Hepatocyte (in vitro differentiated cells): Measurements from ENCODE around the gene TRIM52. TPM values are rescaled to one million over a fixed set of nuclear protein-coding genes. Genes with fewer than 3 reads are reported as not detected.

Experiments
- DNase-seq: peaks from one replicate; pipeline ENCODE4 v3.0.0-alpha.2; 2016; ENCODE audit warnings: low spot score
- H2AFZ ChIP-seq: fragments of 200-600 bp; sonication (generic); 2 replicates; pipeline ENCODE4 v1.6.0; 2016; ENCODE audit warnings: antibody characterized with exemption, mild to moderate bottlenecking
- H3K27ac ChIP-seq: fragments of 200-600 bp; sonication (generic); 2 replicates; pipeline ENCODE4 v1.5.1; 2016; ENCODE audit warnings: mild to moderate bottlenecking
- H3K27me3 ChIP-seq: fragments of 200-600 bp; sonication (generic); 2 replicates; pipeline ENCODE4 v1.6.1; 2016
- H3K36me3 ChIP-seq: fragments of 200-600 bp; sonication (generic); replicated peaks from 2 replicates; pipeline ENCODE4 v1.5.1; 2016; ENCODE audit warnings: low read depth; ENCODE audit not compliant: insufficient read depth
- H3K4me1 ChIP-seq: fragments of 200-600 bp; sonication (generic); 2 replicates; pipeline ENCODE4 v1.5.1; 2016; ENCODE audit warnings: mild to moderate bottlenecking, moderate library complexity; ENCODE audit not compliant: insufficient read depth
- H3K4me2 ChIP-seq: fragments of 200-600 bp; sonication (generic); 2 replicates; pipeline ENCODE4 v1.6.0; 2016
- H3K4me3 ChIP-seq: fragments of 200-600 bp; sonication (generic); 2 replicates; pipeline ENCODE4 v1.5.1; 2016; ENCODE audit warnings: mild to moderate bottlenecking
- H3K79me2 ChIP-seq: fragments of 200-600 bp; sonication (generic); 2 replicates; pipeline ENCODE4 v1.6.0; 2017; ENCODE audit warnings: mild to moderate bottlenecking
- H3K9me2 ChIP-seq: fragments of 200-600 bp; sonication (generic); replicated peaks from 2 replicates; pipeline ENCODE4 v1.6.0; 2017; ENCODE audit warnings: mild to moderate bottlenecking; ENCODE audit not compliant: insufficient read depth
- H3K9me3 ChIP-seq: fragments of 200-600 bp; sonication (generic); 2 replicates; pipeline ENCODE4 v1.5.1; 2016; ENCODE audit warnings: low read depth, mild to moderate bottlenecking
- H4K20me1 ChIP-seq: fragments of 200-600 bp; sonication (generic); 2 replicates; pipeline ENCODE4 v1.6.0; 2016; ENCODE audit warnings: mild to moderate bottlenecking; ENCODE audit not compliant: insufficient read depth, poor library complexity, severe bottlenecking
- EZH2 ChIP-seq: fragments of 200-600 bp; sonication (generic); IDR thresholded peaks from 2 replicates; pipeline ENCODE4 v1.6.1; 2016; ENCODE audit warnings: antibody characterized with exemption, mild to moderate bottlenecking, borderline replicate concordance
- EZH2phosphoT487 ChIP-seq: fragments of 200-600 bp; sonication (generic); IDR thresholded peaks from one replicate; pipeline ENCODE4 v1.6.1; 2018; ENCODE audit warnings: antibody characterized with exemption, mild to moderate bottlenecking, low read depth, moderate library complexity; ENCODE audit not compliant: unreplicated experiment, severe bottlenecking
- WGBS: methylation state at CpG from one replicate; pipeline ENCODE4 v1.1.6; 2016; ENCODE audit warnings: low lambda C conversion rate; ENCODE audit errors: missing lambda C conversion rate; 5-methylcytosine and 5-hydroxymethylcytosine counted together
- polyA plus RNA-seq: library from polyadenylated mRNA; unstranded; fragments of >200 nt; fragmentation: Nextera tagmentation; extraction: Ambion mirVana; gene quantifications from 2 replicates; pipeline ENCODE4 v1.2.1, GENCODE V29; 2016
- total RNA-seq: library from RNA; depleted of rRNA; stranded (reverse); fragments of >200 nt; gene quantifications from 2 replicates; pipeline ENCODE4 v1.2.3, GENCODE V29; 2014
- TF ChIP-seq, protein P1 (sequence below): fragments of 200-600 bp; sonication (generic); IDR thresholded peaks from 2 replicates; pipeline ENCODE4 v1.5.1; 2016; ENCODE audit warnings: antibody characterized with exemption, mild to moderate bottlenecking; ENCODE audit not compliant: poor library complexity

TRIM52 gene
- total and polyA plus RNA-seq, 2 experiments from 2014 or later: 9.9 to 13.2 TPM

DNA sequence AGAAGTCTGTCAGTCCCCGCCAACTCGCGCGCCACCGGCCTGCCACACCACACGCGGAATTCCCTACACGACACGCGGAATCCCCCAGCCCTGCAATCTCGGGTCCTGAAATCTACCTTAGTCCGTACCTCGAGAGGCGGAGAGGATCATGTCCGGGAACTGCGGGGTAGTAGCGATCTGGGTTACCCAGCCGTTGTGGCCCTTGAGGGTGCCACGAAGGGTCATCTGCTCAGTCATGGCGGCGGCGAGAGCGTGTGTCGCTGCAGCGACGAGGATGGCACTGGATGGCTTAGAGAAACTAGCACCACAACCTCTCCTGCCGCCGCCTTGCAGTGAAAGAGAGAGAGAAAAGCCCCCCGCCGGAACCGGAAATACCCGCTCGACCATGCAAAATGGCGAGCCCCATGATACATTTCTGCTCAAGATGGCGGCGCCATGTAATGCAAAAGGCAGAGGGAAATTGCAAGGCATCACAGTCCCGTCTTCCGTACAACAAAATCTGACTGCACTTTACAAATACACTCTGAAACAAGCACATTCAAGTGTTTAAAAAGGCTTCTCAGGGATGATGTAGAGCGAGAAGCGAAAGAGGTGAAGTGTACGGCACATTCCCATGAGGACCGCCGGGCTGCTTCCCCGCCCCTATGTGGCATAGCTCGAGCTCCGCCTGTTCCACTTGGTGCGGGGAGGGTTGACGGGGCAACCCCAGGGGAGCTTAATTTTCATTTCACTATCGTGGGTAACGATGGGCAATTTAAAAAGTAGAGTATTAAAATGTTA lies 17.2 kb downstream of the TRIM52 start, which contains the start of gene RACK1:
TSS of gene RACK1 (minus strand) at position 343 of the 780 bp plus-strand sequence. CDS start at position 237, 106 bp downstream.
- no peaks in the 10 kb centered on the region for H3K9me2 ChIP-seq
- peaks cover 38% of the 10 kb centered on the region for H3K4me1 ChIP-seq
- peak; percentile 93 for DNase-seq
- peaks cover 84% of the 10 kb centered on the region for H3K79me2 ChIP-seq
- TF ChIP-seq, protein P1, sequence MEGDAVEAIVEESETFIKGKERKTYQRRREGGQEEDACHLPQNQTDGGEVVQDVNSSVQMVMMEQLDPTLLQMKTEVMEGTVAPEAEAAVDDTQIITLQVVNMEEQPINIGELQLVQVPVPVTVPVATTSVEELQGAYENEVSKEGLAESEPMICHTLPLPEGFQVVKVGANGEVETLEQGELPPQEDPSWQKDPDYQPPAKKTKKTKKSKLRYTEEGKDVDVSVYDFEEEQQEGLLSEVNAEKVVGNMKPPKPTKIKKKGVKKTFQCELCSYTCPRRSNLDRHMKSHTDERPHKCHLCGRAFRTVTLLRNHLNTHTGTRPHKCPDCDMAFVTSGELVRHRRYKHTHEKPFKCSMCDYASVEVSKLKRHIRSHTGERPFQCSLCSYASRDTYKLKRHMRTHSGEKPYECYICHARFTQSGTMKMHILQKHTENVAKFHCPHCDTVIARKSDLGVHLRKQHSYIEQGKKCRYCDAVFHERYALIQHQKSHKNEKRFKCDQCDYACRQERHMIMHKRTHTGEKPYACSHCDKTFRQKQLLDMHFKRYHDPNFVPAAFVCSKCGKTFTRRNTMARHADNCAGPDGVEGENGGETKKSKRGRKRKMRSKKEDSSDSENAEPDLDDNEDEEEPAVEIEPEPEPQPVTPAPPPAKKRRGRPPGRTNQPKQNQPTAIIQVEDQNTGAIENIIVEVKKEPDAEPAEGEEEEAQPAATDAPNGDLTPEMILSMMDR: no peak
- peak within 1 kb of the TSS; percentile 57 for H2AFZ ChIP-seq
- H4K20me1 ChIP-seq: peaks cover 54% of the 10 kb centered on the region
- H3K4me3 ChIP-seq: peak within 1 kb of the TSS; percentile 44
- peak within 1 kb of the TSS; percentile 90 for H3K4me2 ChIP-seq
- H3K9me3 ChIP-seq: no peaks in the 10 kb centered on the region
- peaks cover 9% of the 10 kb centered on the region for H3K36me3 ChIP-seq
- no peaks in the 10 kb centered on the region for H3K27me3 ChIP-seq
- under 1% methylated on average over 50 of the region's 50 CpGs for WGBS
- peak within 1 kb of the TSS; percentile 93 for H3K27ac ChIP-seq

DNA sequence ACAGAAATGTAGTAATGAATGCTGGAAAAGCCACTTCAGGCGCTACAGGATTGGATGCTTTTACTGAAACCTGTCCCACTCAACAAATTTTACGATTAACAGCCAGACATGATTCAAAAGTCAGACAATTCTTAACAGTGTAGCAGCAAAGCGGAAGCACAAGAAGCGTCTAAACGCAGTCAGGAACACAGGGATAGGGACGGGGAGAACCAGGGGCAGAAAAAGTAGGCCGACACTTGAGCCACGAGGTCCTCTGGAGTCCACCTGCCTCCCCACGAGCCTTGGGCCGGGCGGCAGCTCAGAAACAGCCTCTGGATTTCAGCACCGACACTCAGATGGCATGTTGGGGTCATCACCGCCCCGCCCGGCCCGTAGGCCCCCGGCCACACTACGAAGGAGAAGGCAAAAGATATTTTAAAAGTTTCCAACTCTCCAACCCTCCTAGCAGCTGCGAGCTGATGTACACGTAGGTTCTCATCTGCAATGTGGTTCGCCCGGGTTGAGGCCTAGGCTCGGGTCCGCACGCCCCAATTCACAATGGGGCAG lies 17.9 kb downstream of the TRIM52 start:
- Histone ChIP-seq H3K4me1 (peaks cover 31% of the 10 kb centered on the region), H3K27me3 (no peaks in the 10 kb centered on the region), H3K79me2 (peaks cover 84% of the 10 kb centered on the region), H3K27ac (peak overlapping the region; percentile 93), H3K4me2 (peak overlapping the region; percentile 90), H3K4me3 (peak overlapping the region; percentile 44), H2AFZ (peak overlapping the region; percentile 57), H4K20me1 (peaks cover 55% of the 10 kb centered on the region), H3K9me3 (no peaks in the 10 kb centered on the region), H3K9me2 (no peaks in the 10 kb centered on the region), H3K36me3 (peaks cover 13% of the 10 kb centered on the region)
- WGBS: 2% methylated on average over 25 of the region's 25 CpGs
- TF ChIP-seq, protein P1: no peak
- TF ChIP-seq EZH2: no peak
- no peak for TF ChIP-seq EZH2phosphoT487
- peak; percentile 45 for DNase-seq

DNA sequence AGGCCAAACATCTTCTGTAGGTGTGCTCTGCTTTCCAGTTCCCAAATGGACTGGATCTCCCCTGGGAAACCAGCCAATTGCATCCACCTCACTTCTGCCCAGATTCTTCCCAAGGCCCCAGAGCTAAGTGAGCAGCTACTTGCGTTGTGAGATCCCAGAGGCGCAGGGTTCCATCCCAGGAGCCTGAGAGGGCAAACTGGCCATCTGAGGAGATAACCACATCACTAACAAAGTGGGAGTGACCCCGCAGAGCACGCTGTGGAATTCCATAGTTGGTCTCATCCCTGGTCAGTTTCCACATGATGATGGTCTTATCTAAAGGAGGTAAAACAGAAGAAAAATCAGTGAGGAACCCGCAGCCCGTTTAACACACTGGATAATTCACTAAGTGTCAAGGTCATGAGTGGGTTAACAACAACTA lies 18.9 kb downstream of the TRIM52 start:
- Histone ChIP-seq H3K4me1 (peaks cover 27% of the 10 kb centered on the region), H4K20me1 (peaks cover 60% of the 10 kb centered on the region), H3K9me3 (no peaks in the 10 kb centered on the region), H3K27me3 (no peaks in the 10 kb centered on the region), H3K27ac (peak overlapping the region; percentile 93), H3K4me2 (peak overlapping the region; percentile 90), H3K4me3 (peak overlapping the region; percentile 44), H3K79me2 (peaks cover 76% of the 10 kb centered on the region), H2AFZ (no peak overlapping the region), H3K9me2 (no peaks in the 10 kb centered on the region), H3K36me3 (peaks cover 13% of the 10 kb centered on the region)
- TF ChIP-seq, protein P1: no peak
- WGBS: 40% methylated on average over 6 of the region's 6 CpGs
- DNase-seq: no peak
